HEK293T (cell line): ENCODE results near the gene RNF114.

Experiments
- CTBP1 ChIP-seq: fragments of 450-650 bp; IDR thresholded peaks from 2 replicates; pipeline ENCODE4 v1.6.1; 2016; ENCODE audit warnings: borderline replicate concordance
- FOXK2 ChIP-seq: fragments of 450-650 bp; IDR thresholded peaks from 2 replicates; pipeline ENCODE4 v1.6.1; 2016; ENCODE audit warnings: mild to moderate bottlenecking
- FOXM1 ChIP-seq: fragments of 450-650 bp; IDR thresholded peaks from 2 replicates; pipeline ENCODE4 v1.6.1; 2017; ENCODE audit warnings: mild to moderate bottlenecking, borderline replicate concordance
- HDGF ChIP-seq: fragments of 450-650 bp; IDR thresholded peaks from 2 replicates; pipeline ENCODE4 v1.6.1; 2017; ENCODE audit warnings: antibody characterized with exemption, borderline replicate concordance
- LEF1 ChIP-seq: fragments of 450-650 bp; IDR thresholded peaks from 2 replicates; pipeline ENCODE4 v1.6.1; 2017; ENCODE audit warnings: mild to moderate bottlenecking, borderline replicate concordance
- PKNOX1 ChIP-seq: fragments of 450-650 bp; IDR thresholded peaks from 2 replicates; pipeline ENCODE4 v1.6.1; 2016
- SP1 ChIP-seq: fragments of 450-650 bp; IDR thresholded peaks from 2 replicates; pipeline ENCODE4 v1.6.1; 2017

GRCh38 chr20:49983123-49983847, 47.1 kb downstream of the RNF114 start:
- no peak for TF ChIP-seq FOXK2
- TF ChIP-seq PKNOX1 = no peak
- TF ChIP-seq HDGF = no peak
- TF ChIP-seq FOXM1 = no peak
- no peak for TF ChIP-seq CTBP1
- no peak for TF ChIP-seq SP1
- no peak for TF ChIP-seq LEF1
